Skeletal muscle tissue (tissue), 4 donors: ENCODE measurements around the gene TSPEAR. TPM values are rescaled to one million over a fixed set of nuclear protein-coding genes. Genes with fewer than 3 reads are reported as not detected.
"Not testable (repeated sequence)": the region's sequence is repeated elsewhere in the genome, so short reads cannot be mapped to it uniquely, and the experiment has no call there.

Experiments
- H3K27ac ChIP-seq: one replicate; pipeline ENCODE4 v1.7.0; 2013; ENCODE audit warnings: mild to moderate bottlenecking, low read depth, low read length, inconsistent platforms
- H3K27me3 ChIP-seq, 3 donors: one replicate each; pipeline ENCODE4 v1.7.0; 2013; ENCODE audit warnings: low read length in 3 of 3; ENCODE audit not compliant: control insufficient read depth in 3 of 3, insufficient read depth in 3 of 3
- H3K36me3 ChIP-seq, 3 donors: one replicate each; pipeline ENCODE4 v1.7.0; 2013; ENCODE audit warnings: low read length in 3 of 3; ENCODE audit not compliant: control insufficient read depth in 3 of 3, insufficient read depth in 3 of 3
- H3K4me1 ChIP-seq, 3 donors: one replicate each; pipeline ENCODE4 v1.7.0; 2013; ENCODE audit warnings: low read length in 3 of 3, mild to moderate bottlenecking in 3 of 3; ENCODE audit not compliant: control insufficient read depth in 3 of 3, insufficient read depth in 3 of 3
- H3K4me3 ChIP-seq, 3 donors: one replicate each; pipeline ENCODE4 v1.7.0; 2013; ENCODE audit warnings: low read length in 3 of 3
- H3K9ac ChIP-seq, 3 donors: one replicate each; pipeline ENCODE4 v1.7.0; 2013; ENCODE audit warnings: low read length in 3 of 3, mild to moderate bottlenecking in 3 of 3, moderate library complexity in 2 of 3, low read depth in 1 of 3
- H3K9me3 ChIP-seq, 3 donors: one replicate each; pipeline ENCODE4 v1.7.0; 2013; ENCODE audit warnings: low read length in 3 of 3; ENCODE audit not compliant: control insufficient read depth in 3 of 3
- total RNA-seq: library from RNA; depleted of rRNA; stranded (reverse); fragments of >200 nt; gene quantifications from one replicate; pipeline ENCODE4 v1.2.3, GENCODE V29; 2014
- donor health status: Osteomylitis.

TSPEAR gene
- total RNA-seq, 1 donor from 2014 or later: not detected

GRCh38 chr21:44485796-44486195 is 225.6 kb downstream of the TSPEAR start:
- H3K36me3 ChIP-seq: no peaks in the 10 kb centered on the region
- no peaks in the 10 kb centered on the region for H3K4me1 ChIP-seq
- H3K4me3 ChIP-seq: no peak overlapping the region
- H3K27ac ChIP-seq: no peak overlapping the region
- no peaks in the 10 kb centered on the region for H3K9me3 ChIP-seq
- peaks cover 15 to 20% (median 18%) of the 10 kb centered on the region in 3 donors for H3K27me3 ChIP-seq
- no peak overlapping the region for H3K9ac ChIP-seq

GRCh38 chr21:44485254-44485793 is 226.0 kb downstream of the TSPEAR start:
- peak overlapping the region in 1 of 3 donors; percentile 41 for H3K4me3 ChIP-seq

GRCh38 chr21:44484498-44485253 is 226.7 kb downstream of the TSPEAR start:
- Histone ChIP-seq H3K27ac (no peak overlapping the region), H3K27me3 (peaks cover 15 to 20% (median 18%) of the 10 kb centered on the region in 3 donors), H3K4me3 (no peak overlapping the region), H3K9ac (no peak overlapping the region), H3K36me3 (no peaks in the 10 kb centered on the region), H3K4me1 (no peaks in the 10 kb centered on the region), H3K9me3 (no peaks in the 10 kb centered on the region)

More at GRCh38 chr21:44485254-44485793, 226.0 kb downstream of the TSPEAR start:
- Histone ChIP-seq H3K9me3 (no peaks in the 10 kb centered on the region), H3K9ac (no peak overlapping the region), H3K27me3 (peaks cover 15 to 20% (median 18%) of the 10 kb centered on the region in 3 donors), H3K27ac (no peak overlapping the region), H3K36me3 (no peaks in the 10 kb centered on the region), H3K4me1 (no peaks in the 10 kb centered on the region)

- Histone ChIP-seq H3K36me3 (no peaks in the 10 kb centered on the region), H3K27ac (no peak overlapping the region), H3K27me3 (peaks cover 12 to 23% (median 15%) of the 10 kb centered on the region in 3 donors), H3K9me3 (no peaks in the 10 kb centered on the region), H3K4me1 (no peaks in the 10 kb centered on the region), H3K9ac (no peak overlapping the region), H3K4me3 (no peak overlapping the region)
Observed at GRCh38 chr21:44483288-44484237, 227.8 kb downstream of the TSPEAR start.

GRCh38 chr21:44482581-44483287 is 228.6 kb downstream of the TSPEAR start:
- Histone ChIP-seq H3K9ac (no peak overlapping the region), H3K36me3 (no peaks in the 10 kb centered on the region), H3K27ac (no peak overlapping the region), H3K27me3 (peaks cover 12 to 26% (median 17%) of the 10 kb centered on the region in 3 donors), H3K4me3 (no peak overlapping the region), H3K4me1 (peaks cover 0 to 4% (median 0%) of the 10 kb centered on the region in 3 donors), H3K9me3 (no peaks in the 10 kb centered on the region)

GRCh38 chr21:44480200-44481053 is 230.9 kb downstream of the TSPEAR start:
- Histone ChIP-seq H3K36me3 (no peaks in the 10 kb centered on the region), H3K27ac (no peak overlapping the region), H3K27me3 (peaks cover 8 to 22% (median 21%) of the 10 kb centered on the region in 3 donors), H3K4me3 (no peak overlapping the region), H3K9ac (no peak overlapping the region), H3K4me1 (peaks cover 0 to 4% (median 0%) of the 10 kb centered on the region in 3 donors), H3K9me3 (no peaks in the 10 kb centered on the region)

GRCh38 chr21:44479556-44480199 is 231.7 kb downstream of the TSPEAR start:
- H3K9me3 ChIP-seq, H3K4me3 ChIP-seq, H3K4me1 ChIP-seq, H3K27ac ChIP-seq, H3K36me3 ChIP-seq, H3K9ac ChIP-seq: not testable (repeated sequence)
- H3K27me3 ChIP-seq: peaks cover 8 to 22% (median 21%) of the 10 kb centered on the region in 3 donors

GRCh38 chr21:44478801-44479167 is 232.6 kb downstream of the TSPEAR start:
- H3K36me3 ChIP-seq: no peaks in the 10 kb centered on the region
- H3K27ac ChIP-seq: no peak overlapping the region
- peaks cover 0 to 4% (median 0%) of the 10 kb centered on the region in 3 donors for H3K4me1 ChIP-seq
- H3K27me3 ChIP-seq: peaks cover 3 to 25% (median 18%) of the 10 kb centered on the region in 3 donors
- H3K4me3 ChIP-seq: no peak overlapping the region
- no peak overlapping the region for H3K9ac ChIP-seq
- H3K9me3 ChIP-seq: no peaks in the 10 kb centered on the region
